KOPT-K1 (cell line): ENCODE measurements around the gene KLHL29.

Experiments
- H3K27ac ChIP-seq: fragments of 200-600 bp; sonication (generic); 2 replicates; pipeline ENCODE4 v1.5.1; 2016; ENCODE audit warnings: antibody characterized with exemption, mild to moderate bottlenecking, low read depth, low read length; ENCODE audit not compliant: poor library complexity, severe bottlenecking
- H3K36me3 ChIP-seq: fragments of 200-600 bp; sonication (generic); 2 replicates; pipeline ENCODE4 v1.5.1; 2017; ENCODE audit warnings: antibody characterized with exemption, mild to moderate bottlenecking, low read length, moderate library complexity; ENCODE audit not compliant: insufficient read depth
- H3K9me3 ChIP-seq: fragments of 200-600 bp; sonication (generic); 2 replicates; pipeline ENCODE4 v1.5.1; 2017; ENCODE audit warnings: antibody characterized with exemption, low read length, mild to moderate bottlenecking; ENCODE audit not compliant: insufficient read depth, poor library complexity, severe bottlenecking

Gene KLHL29

DNA sequence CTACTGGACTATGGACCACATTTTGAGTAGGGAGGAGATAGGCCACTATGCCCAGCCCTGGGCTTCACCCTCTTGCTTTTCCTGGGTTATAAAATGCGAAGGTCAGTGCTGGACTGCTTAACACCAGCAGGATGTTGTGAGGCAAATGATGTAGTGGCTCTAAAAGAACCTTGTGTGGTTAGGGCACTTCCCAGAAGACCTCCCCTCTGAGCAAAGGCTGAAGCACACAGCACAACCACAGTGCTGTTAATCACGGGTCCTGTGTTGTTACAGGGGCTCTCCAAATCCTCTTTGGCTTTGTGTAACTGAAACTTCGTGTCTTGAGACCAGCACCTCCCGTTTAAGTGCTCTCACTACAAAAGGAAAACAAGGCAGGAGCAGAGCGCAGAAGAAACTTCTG lies 166.9 kb downstream of the KLHL29 start:
- Histone ChIP-seq H3K27ac (no peak overlapping the region), H3K36me3 (no peaks in the 10 kb centered on the region), H3K9me3 (no peaks in the 10 kb centered on the region)

DNA sequence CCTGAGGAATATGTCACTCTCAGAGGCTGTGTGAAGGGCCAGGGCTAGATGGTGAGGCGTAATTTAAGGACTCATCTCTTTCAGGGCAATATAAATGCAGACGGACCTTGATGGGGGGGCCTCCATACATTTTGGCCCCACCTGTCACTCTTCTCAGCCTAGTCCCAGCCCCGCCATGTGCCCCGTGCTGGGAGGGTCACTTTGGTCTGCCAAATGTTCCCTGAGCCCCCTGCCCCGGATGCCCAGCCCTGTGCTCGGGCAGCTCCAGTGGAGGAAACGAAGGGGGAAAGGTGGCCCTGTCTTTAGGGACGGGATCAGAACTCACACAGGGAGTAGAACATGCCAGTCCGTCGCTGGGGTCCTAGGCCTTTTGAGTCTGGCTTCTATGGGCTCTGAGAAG lies 168.6 kb downstream of the KLHL29 start:
- H3K9me3 ChIP-seq, result no peaks in the 10 kb centered on the region
- H3K36me3 ChIP-seq, result no peaks in the 10 kb centered on the region
- no peak overlapping the region for H3K27ac ChIP-seq

DNA sequence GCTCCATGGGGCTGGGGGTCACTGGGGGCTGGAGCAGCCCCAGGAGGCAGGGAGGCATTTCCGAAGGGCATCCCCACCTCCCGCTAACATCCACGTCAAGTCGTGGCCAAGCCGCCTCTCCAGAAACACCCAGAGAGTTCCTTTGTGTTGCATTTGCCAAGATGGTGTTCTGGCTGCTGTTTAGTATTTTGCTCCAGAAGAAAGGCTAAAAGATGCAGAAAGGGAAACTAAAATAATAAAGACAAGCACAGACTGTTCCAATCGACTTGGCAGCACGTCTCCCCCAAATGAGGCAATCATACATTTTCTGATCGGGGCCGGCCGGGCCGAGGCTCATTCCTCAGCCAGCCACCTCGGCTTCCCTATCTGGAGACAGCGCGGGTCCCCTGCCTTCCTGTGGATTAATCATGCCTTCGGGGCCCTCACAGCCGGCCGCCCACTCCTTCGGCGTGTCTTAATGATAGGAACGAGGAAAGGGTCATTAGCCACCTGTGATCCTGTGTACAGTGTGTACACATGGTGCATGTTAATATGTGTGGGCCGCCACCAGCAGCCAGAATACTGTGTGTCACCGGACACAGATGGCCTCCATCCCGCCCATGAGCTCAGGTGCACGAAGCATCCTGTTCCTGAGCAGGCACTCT lies 169.2 kb downstream of the KLHL29 start:
- Histone ChIP-seq H3K27ac (no peak overlapping the region), H3K9me3 (no peaks in the 10 kb centered on the region), H3K36me3 (no peaks in the 10 kb centered on the region)

GRCh38 chr2:23555944-23556343 lies 171.0 kb downstream of the KLHL29 start:
- H3K27ac ChIP-seq, result no peak overlapping the region
- H3K9me3 ChIP-seq, result no peaks in the 10 kb centered on the region
- no peaks in the 10 kb centered on the region for H3K36me3 ChIP-seq

DNA sequence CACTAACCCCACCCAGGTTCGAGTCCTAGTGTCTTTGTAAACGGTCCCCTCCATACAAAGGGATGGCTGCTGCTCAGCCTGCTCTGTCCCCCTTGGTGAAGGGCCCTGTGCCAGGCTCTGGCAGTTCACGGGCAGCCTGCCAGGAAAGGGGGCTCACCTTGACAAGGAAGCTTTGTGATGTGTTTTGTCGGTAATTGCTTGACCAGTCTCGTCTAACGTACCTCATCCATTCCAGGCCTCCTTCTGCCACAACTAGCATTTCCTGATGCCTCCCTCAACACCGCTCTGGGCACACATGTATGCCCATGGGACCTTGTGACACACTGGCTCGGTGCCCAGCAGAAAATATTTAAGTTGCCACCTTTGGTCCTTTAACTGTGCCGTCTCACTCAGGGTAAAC lies 171.9 kb downstream of the KLHL29 start:
- Histone ChIP-seq H3K27ac (no peak overlapping the region), H3K9me3 (no peaks in the 10 kb centered on the region), H3K36me3 (no peaks in the 10 kb centered on the region)

- no peak overlapping the region for H3K27ac ChIP-seq
- H3K9me3 ChIP-seq, result no peaks in the 10 kb centered on the region
- no peaks in the 10 kb centered on the region for H3K36me3 ChIP-seq
Measured at GRCh38 chr2:23557455-23557854, 172.5 kb downstream of the KLHL29 start.

DNA sequence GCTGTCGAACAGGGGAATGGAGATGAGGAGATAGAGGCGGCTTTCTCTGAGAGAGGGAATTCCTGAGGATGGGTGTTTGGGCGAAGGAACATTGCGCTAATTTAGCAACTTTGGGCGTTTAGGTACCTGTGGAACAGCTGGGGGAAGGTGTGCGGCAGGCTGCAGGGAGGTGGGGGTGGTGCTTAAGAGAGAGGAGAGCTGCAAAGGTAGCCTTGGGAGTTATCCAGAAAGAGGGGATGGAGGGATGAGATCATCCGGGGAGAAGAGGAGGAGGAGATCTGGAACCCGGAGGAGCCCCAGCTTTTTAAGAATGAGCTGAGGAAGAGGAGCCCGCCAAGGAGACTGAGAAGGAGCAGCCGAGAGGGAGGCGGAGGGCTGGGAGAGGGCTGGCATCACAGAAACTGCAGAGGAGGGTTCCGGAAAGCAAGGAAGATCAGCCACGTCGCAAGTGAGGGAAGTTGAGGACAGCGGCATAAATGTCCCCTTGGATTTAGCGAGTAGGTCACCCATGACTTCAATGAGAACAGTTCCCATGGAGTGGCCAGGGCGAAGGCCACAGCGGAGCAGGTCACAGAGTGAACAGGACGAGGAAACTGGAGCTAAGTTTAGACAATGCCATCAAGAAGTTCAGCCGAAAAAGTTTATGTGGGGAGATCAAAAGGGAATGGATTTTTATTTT lies 174.7 kb downstream of the KLHL29 start:
- Histone ChIP-seq H3K27ac (no peak overlapping the region), H3K36me3 (no peaks in the 10 kb centered on the region), H3K9me3 (no peaks in the 10 kb centered on the region)

DNA sequence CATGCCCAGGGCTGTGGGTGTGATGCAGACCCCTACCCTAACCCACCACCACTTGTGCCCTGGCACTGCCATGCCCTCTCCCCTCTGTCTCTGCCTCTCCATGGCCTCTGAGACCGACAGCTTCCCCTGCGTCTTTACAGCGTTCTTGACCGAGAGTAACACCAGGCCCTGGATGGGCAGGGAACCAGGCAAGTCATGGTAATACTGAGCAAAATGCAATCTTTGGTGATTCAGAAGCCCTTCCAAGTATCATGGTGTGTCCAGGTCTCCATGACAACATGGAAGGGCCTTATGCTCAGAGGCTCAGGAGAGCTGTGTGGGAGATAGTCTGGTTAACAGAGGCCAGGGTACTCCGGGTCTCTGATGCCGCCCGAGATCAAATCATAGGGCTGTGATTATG lies 176.1 kb downstream of the KLHL29 start:
- Histone ChIP-seq H3K9me3 (no peaks in the 10 kb centered on the region), H3K27ac (no peak overlapping the region), H3K36me3 (no peaks in the 10 kb centered on the region)

DNA sequence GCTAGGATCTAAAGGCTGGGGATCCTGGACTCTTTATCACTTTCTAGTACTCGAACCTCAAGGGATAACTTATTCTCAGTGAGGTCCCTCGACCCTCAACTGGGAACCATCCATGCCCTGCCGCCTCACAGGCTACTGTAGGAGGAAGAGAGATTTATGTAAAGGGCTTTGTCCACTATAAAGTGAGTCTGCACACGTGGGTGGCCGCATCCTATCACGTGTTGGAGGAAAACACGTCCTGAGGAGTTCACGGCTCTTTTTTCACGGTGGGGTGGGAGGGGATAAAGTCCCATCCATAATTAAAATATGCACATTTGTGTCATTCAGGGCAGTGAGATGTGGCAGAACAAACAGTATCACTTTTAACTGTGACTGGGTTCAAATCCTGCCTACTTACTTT lies 176.6 kb downstream of the KLHL29 start:
- no peak overlapping the region for H3K27ac ChIP-seq
- H3K36me3 ChIP-seq, result no peaks in the 10 kb centered on the region
- H3K9me3 ChIP-seq, result no peaks in the 10 kb centered on the region

- H3K27ac ChIP-seq, result no peak overlapping the region
- no peaks in the 10 kb centered on the region for H3K36me3 ChIP-seq
- no peaks in the 10 kb centered on the region for H3K9me3 ChIP-seq
Measured at GRCh38 chr2:23562143-23562542, 177.2 kb downstream of the KLHL29 start.

DNA sequence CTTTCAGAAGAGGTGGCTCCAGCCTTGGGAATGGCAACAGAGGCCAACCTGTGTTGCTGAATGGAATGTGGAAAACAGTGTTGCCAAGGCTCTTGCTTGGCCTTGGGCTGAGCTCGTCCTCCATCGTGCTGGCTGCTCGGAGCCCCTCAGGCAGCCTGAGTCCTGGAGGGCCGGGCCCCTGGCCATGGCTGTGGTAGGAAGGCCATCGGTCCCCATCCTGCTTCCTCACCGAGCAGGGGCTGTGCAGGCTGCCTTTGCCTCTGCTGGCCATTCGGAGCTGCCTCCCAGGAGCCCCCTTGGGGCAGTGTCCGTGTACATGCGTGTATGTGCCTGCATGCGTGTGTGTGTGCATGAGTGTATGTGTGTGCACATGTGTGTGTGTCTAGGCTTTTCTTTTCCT lies 178.2 kb downstream of the KLHL29 start:
- Histone ChIP-seq H3K27ac (no peak overlapping the region), H3K9me3 (no peaks in the 10 kb centered on the region), H3K36me3 (no peaks in the 10 kb centered on the region)

GRCh38 chr2:23563673-23564614 lies 179.0 kb downstream of the KLHL29 start:
- Histone ChIP-seq H3K36me3 (no peaks in the 10 kb centered on the region), H3K9me3 (no peaks in the 10 kb centered on the region), H3K27ac (no peak overlapping the region)

DNA sequence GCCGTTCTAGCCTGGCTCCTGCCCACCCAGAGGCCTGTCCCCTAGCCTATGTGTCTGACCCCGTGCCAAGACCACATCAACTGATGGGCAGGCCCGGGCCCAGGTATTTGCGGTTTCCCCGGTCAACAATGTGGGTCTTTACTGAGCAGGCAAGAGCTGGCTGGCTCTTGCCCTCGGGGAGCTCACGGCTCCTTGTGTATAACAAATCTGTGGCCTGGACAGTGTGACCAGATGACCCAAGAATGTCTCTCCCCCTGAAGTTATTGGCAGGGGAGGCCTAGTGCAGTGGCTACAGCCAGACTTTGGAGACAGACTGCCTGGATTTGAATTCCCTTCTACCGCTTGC lies 179.6 kb downstream of the KLHL29 start:
- Histone ChIP-seq H3K9me3 (no peaks in the 10 kb centered on the region), H3K36me3 (no peaks in the 10 kb centered on the region), H3K27ac (no peak overlapping the region)

GRCh38 chr2:23565374-23565773 lies 180.4 kb downstream of the KLHL29 start:
- Histone ChIP-seq H3K27ac (no peak overlapping the region), H3K36me3 (no peaks in the 10 kb centered on the region), H3K9me3 (no peaks in the 10 kb centered on the region)

DNA sequence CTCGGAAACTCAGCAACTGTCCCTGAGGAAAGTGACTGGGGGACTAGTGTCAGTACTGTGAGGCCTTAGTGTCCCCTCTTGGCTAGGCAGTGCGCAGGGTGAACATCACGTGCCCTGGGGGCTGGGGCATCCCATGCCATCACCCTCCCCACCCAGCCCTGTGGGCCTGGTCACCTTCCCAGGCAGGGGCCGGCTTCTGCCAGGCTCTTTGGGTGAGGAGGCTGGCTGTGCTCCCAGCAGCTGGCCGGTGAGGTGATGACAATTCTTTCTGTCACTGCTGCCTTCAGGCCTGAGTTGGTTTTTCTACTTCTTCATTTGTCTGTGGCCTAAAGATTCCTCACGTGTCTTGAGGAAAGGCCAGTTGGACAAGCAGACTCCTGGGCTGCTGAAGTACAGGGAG lies 180.8 kb downstream of the KLHL29 start:
- Histone ChIP-seq H3K9me3 (no peaks in the 10 kb centered on the region), H3K27ac (no peak overlapping the region), H3K36me3 (no peaks in the 10 kb centered on the region)
